Measurements from ENCODE around the gene GPR87.
A peak's percentile ranks its signal among the peaks of the same experiment; 100 is the strongest.

GPR87 gene

DNA sequence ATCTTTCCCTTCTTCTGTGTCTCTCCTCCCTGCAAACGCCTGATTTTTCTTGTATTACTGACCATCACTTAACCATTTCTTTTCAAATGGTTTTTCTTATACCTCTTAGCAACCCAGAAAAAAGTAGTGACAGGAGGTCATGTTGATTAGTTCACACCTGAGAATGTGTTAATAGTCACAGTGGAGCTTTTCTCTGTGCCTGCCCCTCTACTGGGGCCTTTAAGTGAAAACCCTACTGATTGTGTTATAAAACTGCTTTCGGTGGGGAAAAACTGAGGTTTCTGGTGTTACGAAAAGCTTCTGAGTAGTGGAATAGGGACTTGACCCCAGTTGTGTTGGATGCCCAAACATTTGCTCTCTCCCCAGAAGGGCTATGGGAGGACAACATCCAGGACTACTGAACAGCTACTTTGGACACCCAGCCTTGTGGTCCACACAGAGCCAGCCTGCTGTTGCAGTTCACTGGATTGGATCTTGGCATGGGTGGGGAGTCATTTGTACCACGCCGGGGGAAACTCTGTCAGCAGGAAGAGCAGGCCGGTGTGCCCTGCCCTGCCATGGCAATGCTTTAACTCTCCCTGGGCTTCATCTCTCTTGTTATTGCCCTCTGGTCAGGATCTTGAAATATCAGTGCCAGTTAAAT lies 10.3 kb downstream of the GPR87 start:
- no peak for DNase-seq
- Mint-ChIP-seq H3K9me3 (no peaks in the 10 kb centered on the region), H3K4me1 (peaks cover 46% of the 10 kb centered on the region), H3K27ac (peak overlapping the region in 1 of 2 donors; percentile 8), H3K27me3 (peaks cover 13% of the 10 kb centered on the region), H3K4me3 (peak overlapping the region; percentile 53 to 73)
- ATAC-seq = peak; percentile 37

DNA sequence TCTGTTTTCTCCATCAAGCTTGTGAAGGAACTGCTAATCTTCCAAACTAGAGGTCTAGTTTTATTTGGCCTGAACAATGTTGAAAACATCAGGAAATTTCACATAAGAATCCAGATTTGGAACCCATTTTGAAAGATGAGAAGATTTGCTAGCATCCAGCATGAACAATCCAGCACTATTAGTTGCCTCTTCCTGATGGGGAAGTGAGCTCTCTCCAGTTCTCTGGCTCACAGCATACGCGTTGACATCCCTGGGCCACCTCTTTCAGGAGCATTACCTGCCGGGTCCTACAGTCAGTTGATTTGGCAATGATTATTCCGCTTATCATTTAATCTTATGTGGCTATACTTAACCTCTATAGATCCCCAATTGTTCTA lies 10.9 kb downstream of the GPR87 start:
- Mint-ChIP-seq H3K4me1 (peaks cover 47% of the 10 kb centered on the region), H3K9me3 (no peaks in the 10 kb centered on the region), H3K27me3 (peaks cover 13% of the 10 kb centered on the region), H3K27ac (no peak overlapping the region), H3K4me3 (peak overlapping the region; percentile 53 to 73)
- no peak for DNase-seq
- no peak for ATAC-seq

DNA sequence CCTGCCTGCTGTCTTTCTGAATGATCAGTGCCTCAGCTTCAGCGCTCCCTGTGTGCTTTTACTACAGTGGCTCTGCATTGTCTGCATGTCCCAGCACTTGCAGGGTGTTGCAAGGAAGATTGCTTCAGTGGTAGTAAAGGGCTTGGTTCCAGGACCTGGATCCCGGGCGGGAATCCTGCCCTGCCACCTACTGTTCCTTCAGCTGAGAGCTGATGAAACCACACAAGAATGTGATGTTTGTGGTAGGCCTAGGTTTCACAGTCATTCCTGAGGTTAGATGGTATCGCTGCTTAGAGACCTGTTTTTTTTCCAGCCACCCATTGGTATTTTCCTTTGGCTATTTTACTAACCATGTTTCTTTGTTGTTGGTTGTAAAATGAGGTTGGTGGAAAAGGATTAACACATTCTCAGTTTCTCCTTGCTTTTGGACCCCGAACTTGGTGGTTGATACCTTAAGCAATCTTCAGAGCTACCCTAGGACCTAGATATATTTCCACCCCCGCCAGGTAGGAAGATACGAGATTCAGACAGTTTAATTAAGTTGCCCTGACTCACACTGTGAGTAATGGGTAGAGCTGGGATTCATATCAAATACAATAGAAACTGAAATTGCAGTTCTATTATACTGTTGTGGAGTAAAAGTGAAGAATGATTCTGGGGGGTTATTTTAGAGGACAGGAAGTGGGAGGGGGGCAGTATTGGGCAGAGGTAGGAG lies 11.4 kb downstream of the GPR87 start:
- peak overlapping the region; percentile 36 to 53 for H3K4me3 Mint-ChIP-seq
- H3K27ac Mint-ChIP-seq = no peak overlapping the region
- ATAC-seq (peak; percentile 88), DNase-seq (peak in 1 of 2 donors; percentile 25)
- no peaks in the 10 kb centered on the region for H3K9me3 Mint-ChIP-seq
- H3K27me3 Mint-ChIP-seq = peaks cover 15% of the 10 kb centered on the region
- H3K4me1 Mint-ChIP-seq = peaks cover 47% of the 10 kb centered on the region

DNA sequence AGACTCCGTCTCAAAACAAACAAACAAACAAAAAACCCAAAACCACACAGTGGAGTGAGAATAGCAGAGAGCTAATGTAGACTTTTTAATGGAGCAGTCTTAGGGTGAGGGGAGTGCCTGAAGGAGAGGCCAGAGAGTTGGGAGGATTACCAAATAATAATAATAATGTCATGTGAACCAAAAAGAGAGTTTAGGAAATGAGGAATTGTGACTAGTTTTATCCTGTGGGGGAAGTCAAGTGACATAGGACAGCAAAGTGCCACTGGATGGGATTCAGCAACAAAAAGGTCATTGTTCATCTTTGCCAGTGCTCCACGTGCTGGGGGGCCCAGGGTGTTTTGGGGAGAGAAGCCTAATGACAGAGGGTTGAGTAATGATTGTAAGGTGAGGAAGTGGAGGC lies 12.9 kb downstream of the GPR87 start:
- DNase-seq = no peak
- peak overlapping the region in 1 of 2 donors; percentile 25 for H3K4me3 Mint-ChIP-seq
- no peaks in the 10 kb centered on the region for H3K9me3 Mint-ChIP-seq
- H3K27ac Mint-ChIP-seq = no peak overlapping the region
- peaks cover 47% of the 10 kb centered on the region for H3K4me1 Mint-ChIP-seq
- H3K27me3 Mint-ChIP-seq = peaks cover 24% of the 10 kb centered on the region
- ATAC-seq = no peak

DNA sequence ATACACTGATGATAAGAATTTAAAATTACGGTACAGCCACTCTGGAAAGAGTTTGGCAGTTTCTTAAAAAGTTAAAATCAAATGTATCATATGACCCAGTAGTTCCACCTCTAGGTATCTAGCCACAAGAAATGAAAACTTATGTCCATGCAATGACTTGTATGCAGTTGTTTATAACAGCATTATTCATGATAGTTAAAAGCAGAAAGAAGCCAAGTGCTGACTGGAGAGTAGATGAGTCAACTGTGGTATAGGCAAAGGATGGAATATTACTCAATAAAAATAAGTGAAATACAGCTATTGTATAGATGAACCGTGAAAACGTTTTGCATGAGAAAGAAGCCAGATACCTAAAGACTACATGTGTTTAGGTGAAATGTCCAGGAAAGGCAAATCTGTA lies 14.8 kb downstream of the GPR87 start:
- no peak for DNase-seq
- peaks cover 37% of the 10 kb centered on the region for H3K4me1 Mint-ChIP-seq
- H3K27me3 Mint-ChIP-seq = peaks cover 29% of the 10 kb centered on the region
- H3K4me3 Mint-ChIP-seq = no peak overlapping the region
- ATAC-seq = peak; percentile 49
- no peak overlapping the region for H3K27ac Mint-ChIP-seq
- no peaks in the 10 kb centered on the region for H3K9me3 Mint-ChIP-seq

DNA sequence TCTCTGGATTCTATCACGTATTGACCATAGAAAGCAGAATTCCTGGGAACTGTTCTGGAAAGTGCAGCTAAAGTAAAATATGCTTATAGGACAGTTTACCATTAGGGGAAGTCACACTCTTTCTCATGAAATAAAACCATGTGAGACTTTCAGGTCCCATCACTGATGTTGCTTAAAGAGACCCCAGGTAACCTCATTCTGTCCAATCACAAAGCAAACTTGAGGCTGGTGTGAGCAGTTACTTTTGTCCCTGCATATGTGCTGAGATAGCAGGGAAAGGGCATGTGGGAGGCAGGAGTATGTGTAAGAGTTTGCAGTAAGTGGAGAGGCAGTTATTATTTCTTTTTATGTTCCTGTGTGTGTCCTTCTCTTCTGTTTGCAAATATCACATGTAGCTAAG lies 16.1 kb downstream of the GPR87 start:
- Mint-ChIP-seq H3K27me3 (peaks cover 37% of the 10 kb centered on the region), H3K4me3 (no peak overlapping the region), H3K4me1 (peaks cover 24% of the 10 kb centered on the region), H3K9me3 (no peaks in the 10 kb centered on the region), H3K27ac (no peak overlapping the region)
- DNase-seq (no peak), ATAC-seq (no peak)

DNA sequence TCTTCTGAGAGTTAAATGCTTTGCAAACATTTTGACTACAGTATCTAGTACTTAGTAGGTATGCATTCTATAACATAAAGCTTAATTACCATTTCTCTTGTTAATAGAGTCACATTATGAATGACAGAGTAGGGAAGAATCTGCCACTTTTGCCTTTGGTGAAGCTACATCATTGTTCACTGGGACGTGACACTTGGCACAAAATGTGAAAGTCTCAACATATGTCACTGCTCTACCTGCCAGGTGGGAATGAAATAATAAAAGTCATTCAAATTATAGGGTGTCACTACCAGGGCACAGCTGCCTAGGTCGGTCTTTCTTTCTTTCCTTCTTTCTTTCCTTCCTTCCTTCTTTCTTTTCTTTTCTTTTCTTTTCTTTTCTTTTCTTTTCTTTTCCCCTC lies 17.6 kb downstream of the GPR87 start:
- Mint-ChIP-seq H3K27ac (no peak overlapping the region), H3K4me3 (no peak overlapping the region), H3K9me3 (no peaks in the 10 kb centered on the region), H3K4me1 (peaks cover 15% of the 10 kb centered on the region), H3K27me3 (peaks cover 37% of the 10 kb centered on the region)
- no peak for ATAC-seq
- no peak for DNase-seq

DNA sequence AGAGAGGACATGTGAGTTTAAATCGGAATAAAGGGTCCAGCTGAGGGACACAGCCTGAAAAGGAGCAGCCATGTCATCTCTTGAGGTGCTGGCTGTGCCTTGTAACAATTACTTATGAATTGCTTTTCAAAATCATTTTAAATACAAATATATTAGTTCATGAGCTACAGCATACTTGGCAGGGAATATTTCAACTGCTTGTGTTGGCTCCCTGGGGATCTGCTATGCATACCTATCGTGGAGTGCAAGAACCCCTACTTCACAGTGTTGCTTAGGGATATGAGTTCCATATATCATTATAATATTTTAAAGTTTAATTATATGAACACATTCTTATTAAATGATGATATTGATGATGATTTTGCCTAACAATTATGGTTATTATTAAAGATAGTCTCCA lies 19.2 kb downstream of the GPR87 start:
- Mint-ChIP-seq H3K4me1 (peaks cover 10% of the 10 kb centered on the region), H3K9me3 (no peaks in the 10 kb centered on the region), H3K27ac (no peak overlapping the region), H3K4me3 (no peak overlapping the region), H3K27me3 (peaks cover 24% of the 10 kb centered on the region)
- ATAC-seq = no peak
- DNase-seq = no peak

DNA sequence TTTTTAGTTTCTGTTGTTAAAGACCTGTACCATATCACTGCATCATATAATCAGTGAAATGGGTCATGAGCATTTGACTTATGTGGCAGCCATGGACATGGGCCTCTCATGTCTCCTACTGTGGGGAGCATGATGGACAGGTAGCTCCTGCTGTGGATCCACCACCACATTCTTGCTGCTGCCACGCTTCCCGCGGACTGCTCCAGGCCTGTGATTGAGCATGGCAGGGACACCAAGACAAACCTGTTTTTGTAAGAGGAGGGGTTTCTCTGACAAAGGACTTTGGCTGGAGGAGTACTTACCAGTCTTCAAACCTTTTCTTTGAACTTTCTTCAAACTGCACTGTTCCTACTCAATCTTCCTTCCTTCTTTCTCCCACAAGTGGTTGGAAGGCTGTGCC lies 20.4 kb downstream of the GPR87 start:
- no peak for DNase-seq
- ATAC-seq = no peak
- H3K4me1 Mint-ChIP-seq = peaks cover 1% of the 10 kb centered on the region
- no peak overlapping the region for H3K27ac Mint-ChIP-seq
- H3K9me3 Mint-ChIP-seq = no peaks in the 10 kb centered on the region
- peaks cover 24% of the 10 kb centered on the region for H3K27me3 Mint-ChIP-seq
- H3K4me3 Mint-ChIP-seq = no peak overlapping the region

DNA sequence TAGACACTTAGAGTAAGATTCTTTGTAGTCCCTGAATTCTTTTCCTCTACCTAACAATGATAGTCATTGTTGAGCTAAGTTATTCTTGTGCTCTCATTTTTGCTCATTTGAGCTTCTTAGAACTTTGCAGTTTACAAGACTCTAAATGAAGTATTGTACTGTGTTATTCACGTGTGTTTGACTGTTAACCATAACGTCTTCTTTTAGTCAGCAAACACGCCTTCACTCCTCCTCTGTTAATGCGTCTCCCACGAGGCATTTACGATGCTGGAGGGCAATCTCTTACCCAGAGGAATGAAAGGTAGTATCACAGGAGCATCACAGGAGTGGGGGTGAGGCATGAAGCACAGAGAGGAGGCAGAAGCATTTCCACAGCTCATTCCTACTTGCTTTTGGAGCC lies 23.5 kb downstream of the GPR87 start:
- H3K4me3 Mint-ChIP-seq = no peak overlapping the region
- no peaks in the 10 kb centered on the region for H3K9me3 Mint-ChIP-seq
- no peaks in the 10 kb centered on the region for H3K4me1 Mint-ChIP-seq
- ATAC-seq (no peak), DNase-seq (no peak)
- no peak overlapping the region for H3K27ac Mint-ChIP-seq
- peaks cover 12% of the 10 kb centered on the region for H3K27me3 Mint-ChIP-seq

DNA sequence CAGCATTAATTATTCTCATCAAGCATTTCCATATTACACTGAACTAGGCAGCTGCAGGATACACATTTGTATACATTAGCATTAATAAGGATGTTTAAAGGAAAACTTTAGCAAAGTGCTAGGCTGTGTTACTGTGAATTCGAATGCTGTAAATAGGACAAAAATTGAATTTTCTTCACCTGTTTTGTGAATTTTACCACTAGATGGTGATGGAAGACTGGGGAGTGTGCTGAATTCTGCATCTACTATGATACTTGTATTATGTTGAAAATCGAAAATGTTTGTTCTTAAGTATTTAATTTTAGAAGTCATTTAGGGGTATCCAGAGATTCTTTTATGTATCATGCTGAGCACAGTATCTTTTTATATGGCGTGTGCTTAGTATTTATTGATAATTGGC lies 25.9 kb downstream of the GPR87 start:
- no peaks in the 10 kb centered on the region for H3K27me3 Mint-ChIP-seq
- no peaks in the 10 kb centered on the region for H3K9me3 Mint-ChIP-seq

DNA sequence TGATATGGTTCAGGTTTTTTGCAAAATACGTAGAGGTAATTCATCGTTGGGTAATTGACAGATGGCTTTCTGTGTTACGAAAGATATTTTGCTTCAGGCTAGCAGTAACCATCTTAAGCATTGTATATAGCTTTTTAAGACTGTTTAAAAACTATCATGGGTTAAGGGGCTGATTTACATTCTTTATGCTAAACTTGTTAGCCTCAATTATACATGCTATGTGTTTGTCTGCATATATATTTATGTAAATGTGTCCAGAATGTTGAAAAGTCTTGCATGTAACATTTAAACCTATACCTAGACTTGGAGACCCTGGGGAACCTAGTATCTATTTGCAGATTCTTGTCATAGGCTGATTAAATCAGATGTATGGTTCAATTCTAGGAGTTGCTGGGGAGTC lies 27.2 kb downstream of the GPR87 start:
- ATAC-seq (no peak), DNase-seq (no peak)
- H3K27ac Mint-ChIP-seq = no peak overlapping the region
- H3K9me3 Mint-ChIP-seq = no peaks in the 10 kb centered on the region
- peaks cover under 1% of the 10 kb centered on the region for H3K4me1 Mint-ChIP-seq
- H3K4me3 Mint-ChIP-seq = no peak overlapping the region
- H3K27me3 Mint-ChIP-seq = no peaks in the 10 kb centered on the region

More for the DNA sequence above, 25.9 kb downstream of the GPR87 start:
- Mint-ChIP-seq H3K4me3 (no peak overlapping the region), H3K27ac (no peak overlapping the region), H3K4me1 (no peaks in the 10 kb centered on the region)
- ATAC-seq = no peak
- DNase-seq = no peak

DNA sequence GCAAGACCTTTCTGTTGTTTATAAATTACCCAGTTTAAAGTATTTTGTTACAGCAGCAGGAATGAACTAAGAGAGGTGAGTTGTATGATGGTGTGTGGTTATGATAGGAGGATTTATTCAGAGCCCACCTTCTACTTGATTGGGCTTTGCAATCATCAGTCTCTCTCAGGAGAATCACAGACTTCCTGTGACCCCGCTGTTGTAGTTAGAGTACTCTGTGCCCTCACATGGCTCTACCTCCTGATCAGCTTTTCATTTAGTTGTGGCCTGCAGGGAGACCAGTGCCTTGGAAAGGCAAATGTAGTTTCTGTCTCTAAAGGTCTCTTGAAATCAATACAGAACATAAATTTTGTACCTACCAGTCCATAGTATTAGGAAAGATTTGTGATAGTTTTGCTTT lies 30.7 kb downstream of the GPR87 start:
- no peaks in the 10 kb centered on the region for H3K9me3 Mint-ChIP-seq
- no peak overlapping the region for H3K4me3 Mint-ChIP-seq
- H3K27me3 Mint-ChIP-seq = no peaks in the 10 kb centered on the region
- H3K27ac Mint-ChIP-seq = no peak overlapping the region
- H3K4me1 Mint-ChIP-seq = peaks cover 25% of the 10 kb centered on the region
- ATAC-seq (no peak), DNase-seq (no peak)

DNA sequence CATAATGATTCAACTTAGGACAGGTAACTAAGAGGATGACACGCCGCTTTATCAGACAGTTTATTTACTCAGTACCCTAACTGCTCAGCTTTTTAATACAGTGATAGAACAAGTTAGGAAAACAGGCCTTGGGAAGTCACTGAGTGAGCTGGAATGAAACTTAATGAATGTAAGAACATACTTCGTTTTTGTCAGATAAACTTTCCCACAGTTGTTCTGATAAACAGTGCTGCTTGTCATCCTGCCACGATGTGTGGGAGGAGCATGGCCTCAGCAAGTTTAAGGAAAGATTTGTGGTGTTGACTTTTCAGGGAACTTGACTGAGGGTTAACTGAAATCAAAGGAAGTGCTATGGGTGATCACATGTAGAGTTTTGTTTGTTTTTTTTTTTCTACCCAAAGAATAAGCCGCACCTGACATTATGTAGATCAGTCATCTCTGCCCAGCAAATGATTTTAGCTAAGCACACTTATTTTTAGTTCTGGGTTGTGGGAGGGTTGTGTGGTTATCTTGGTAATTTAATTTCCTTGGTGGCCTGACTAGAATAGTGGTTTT lies 32.6 kb downstream of the GPR87 start:
- Mint-ChIP-seq H3K9me3 (no peaks in the 10 kb centered on the region), H3K4me3 (peak overlapping the region; percentile 16 to 19), H3K27me3 (no peaks in the 10 kb centered on the region), H3K27ac (peak overlapping the region in 1 of 2 donors; percentile 11), H3K4me1 (peaks cover 39% of the 10 kb centered on the region)
- ATAC-seq (peak; percentile 81), DNase-seq (peak in 1 of 2 donors; percentile 21)

DNA sequence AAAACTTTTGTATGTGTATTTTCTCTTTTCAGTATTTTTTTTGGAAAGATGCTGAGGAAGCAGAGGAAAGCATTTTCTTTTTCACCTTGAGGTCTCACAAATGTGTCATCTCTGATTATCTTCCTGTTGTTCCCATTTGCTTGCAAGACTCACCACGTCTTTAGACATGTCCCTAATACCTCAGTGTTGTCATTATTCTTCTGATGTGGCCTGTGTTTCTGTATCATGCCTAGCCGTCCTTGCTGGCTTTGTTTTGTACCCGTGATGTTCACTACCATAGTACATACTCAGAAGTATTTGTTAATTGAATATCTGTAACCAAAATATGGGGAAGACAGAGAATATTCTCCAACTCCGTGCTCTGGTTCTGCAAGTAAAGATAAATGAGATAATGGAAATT lies 33.2 kb downstream of the GPR87 start:
- DNase-seq (no peak), ATAC-seq (peak; percentile 64)
- Mint-ChIP-seq H3K4me1 (peaks cover 45% of the 10 kb centered on the region), H3K27me3 (no peaks in the 10 kb centered on the region), H3K9me3 (no peaks in the 10 kb centered on the region), H3K27ac (no peak overlapping the region), H3K4me3 (peak overlapping the region in 1 of 2 donors; percentile 2)

DNA sequence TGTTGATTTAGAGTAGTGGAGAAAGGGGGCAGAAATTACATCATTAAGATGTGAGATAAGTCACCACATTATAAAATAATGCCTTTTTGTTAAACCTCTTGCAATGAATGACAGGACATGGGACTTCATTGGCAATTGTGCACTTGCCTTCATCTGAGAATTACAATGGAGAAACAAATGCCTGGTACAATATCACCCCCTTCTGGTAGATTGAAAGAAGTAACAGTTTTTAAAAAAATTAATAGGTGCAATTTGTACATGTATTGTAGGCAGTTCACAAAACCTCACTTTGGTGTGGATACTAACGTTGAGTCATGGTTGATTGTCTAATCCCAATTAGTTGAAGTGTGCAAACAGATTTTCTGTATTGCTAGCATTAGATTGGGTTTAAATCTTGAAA lies 33.7 kb downstream of the GPR87 start:
- no peak for DNase-seq
- no peaks in the 10 kb centered on the region for H3K27me3 Mint-ChIP-seq
- H3K9me3 Mint-ChIP-seq = no peaks in the 10 kb centered on the region
- no peak overlapping the region for H3K27ac Mint-ChIP-seq
- no peak overlapping the region for H3K4me3 Mint-ChIP-seq
- peaks cover 49% of the 10 kb centered on the region for H3K4me1 Mint-ChIP-seq
- ATAC-seq = peak; percentile 63

Measured in stimulated activated naive CD8-positive, alpha-beta T cell treated with anti-CD3 and anti-CD28 coated beads, Interleukin-15, amount 100 ng/mL, for 72 hours (primary cell).